Fibroblast of upper back skin (primary cell): ENCODE results near the gene AANAT.

Experiments
- DNase-seq: peaks from one replicate; pipeline ENCODE4 v3.0.0-alpha.2; 2013

AANAT gene

GRCh38 chr17:76469076-76469990 is 1.9 kb downstream of the AANAT start:
- DNase-seq = no peak

DNA sequence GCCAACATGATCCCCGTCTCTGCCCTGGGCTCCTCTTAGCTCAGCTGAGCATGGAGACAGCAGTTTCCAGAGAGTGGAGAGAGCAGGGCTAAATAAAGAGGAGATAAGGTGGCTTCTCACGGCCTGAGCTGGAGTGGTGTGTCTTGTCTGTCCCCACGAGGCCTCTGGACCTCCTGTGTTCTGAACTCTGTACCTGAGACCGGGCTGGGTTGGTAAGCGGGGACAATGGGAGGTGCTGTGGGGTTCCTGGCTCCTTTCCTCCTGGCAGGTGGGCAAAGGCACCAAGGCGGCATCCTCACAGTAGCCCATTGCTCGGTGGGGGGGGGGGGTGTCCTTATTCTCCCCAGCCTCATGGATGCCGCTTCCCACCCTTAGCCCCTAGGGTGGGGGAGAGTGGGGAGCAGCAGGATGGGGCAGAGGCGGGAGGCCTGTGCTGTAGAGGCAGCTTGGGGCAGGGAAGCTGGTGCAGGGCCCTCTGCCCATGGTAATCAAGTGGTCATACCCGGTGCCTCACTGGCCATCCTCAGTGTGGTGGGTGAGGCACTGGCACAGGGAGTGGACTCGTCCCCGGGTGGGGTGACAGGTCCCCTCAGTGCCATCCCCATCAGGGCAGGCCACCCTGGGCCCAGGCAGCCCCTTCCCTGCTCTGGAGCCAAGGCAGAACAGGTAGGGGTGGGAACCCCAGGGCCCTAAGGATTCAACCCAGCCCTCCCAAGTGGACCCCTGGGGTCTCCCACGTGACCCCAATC is 2.8 kb downstream of the AANAT start:
- DNase-seq = no peak

- no peak for DNase-seq
Observed at GRCh38 chr17:76471498-76472257, 4.3 kb downstream of the AANAT start.

- DNase-seq = no peak
Observed at GRCh38 chr17:76472258-76472645, 4.8 kb downstream of the AANAT start.

DNA sequence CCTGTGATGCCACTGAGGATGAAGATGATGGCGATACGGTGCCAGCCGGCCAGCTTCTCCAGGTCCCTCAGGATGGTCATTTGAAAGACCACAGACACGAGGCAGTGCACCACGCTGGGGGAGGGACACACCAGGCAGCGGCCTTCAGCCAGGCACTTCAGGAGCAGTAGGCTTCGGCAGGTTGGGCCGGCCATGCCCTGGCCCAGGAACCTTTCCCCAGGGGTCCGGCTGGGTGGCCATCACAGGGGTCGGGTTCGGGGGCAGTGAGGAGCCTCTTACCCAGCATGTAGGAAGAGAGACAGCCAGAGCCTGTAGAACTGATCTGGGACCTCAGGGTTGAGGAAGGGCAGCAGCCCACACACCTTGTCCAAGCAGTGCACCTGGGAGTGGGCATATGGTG is 5.3 kb downstream of the AANAT start:
- DNase-seq = no peak

DNA sequence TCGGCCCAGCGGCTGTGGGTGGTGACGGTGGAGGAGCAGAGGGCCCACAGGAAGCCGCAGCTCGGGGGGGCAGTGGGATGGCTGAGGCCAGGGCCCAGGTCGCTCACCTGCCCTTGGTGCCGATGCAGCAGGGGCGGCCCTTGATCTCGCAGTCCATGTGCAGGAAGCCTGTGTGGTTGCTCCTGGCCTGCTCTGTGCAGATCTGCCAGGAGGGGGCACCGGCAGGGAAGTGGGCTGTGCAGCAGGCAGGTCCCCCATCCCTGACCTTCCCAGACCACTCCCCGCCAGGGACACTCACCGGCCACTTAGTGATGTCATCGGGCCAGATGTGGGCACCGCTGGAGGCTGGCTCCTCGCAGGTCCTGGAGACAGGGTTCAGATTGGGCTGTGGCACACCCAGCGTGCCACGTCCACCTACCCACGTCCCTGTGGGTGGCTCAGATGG is 6.2 kb downstream of the AANAT start:
- DNase-seq = no peak

DNA sequence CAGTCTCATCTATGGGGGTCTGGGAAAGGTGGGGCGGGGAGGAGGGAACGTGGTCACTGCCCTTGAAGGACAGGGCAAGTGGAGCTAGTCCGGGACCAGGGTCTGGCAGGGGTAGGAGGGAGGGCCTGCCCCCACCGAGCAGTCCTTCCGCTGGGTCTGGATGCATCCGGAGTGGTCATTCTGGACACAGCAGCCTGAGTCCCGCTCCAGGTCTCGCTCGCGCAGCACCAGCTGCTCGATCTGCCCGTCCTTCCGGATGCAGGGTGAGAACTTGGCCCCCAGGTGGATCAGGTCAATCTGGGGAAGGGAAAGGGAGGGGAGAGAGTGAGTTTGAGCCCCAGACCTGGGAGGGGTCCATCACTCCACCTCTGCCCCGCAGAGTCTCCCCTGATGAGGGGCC is 6.8 kb downstream of the AANAT start:
- DNase-seq = no peak

- no peak for DNase-seq
Observed at GRCh38 chr17:76474894-76475293, 7.5 kb downstream of the AANAT start.

GRCh38 chr17:76475302-76475701 is 7.9 kb downstream of the AANAT start:
- no peak for DNase-seq

GRCh38 chr17:76476736-76477135 is 9.3 kb downstream of the AANAT start:
- DNase-seq = no peak

GRCh38 chr17:76477576-76477975 is 10.2 kb downstream of the AANAT start:
- DNase-seq = no peak

DNA sequence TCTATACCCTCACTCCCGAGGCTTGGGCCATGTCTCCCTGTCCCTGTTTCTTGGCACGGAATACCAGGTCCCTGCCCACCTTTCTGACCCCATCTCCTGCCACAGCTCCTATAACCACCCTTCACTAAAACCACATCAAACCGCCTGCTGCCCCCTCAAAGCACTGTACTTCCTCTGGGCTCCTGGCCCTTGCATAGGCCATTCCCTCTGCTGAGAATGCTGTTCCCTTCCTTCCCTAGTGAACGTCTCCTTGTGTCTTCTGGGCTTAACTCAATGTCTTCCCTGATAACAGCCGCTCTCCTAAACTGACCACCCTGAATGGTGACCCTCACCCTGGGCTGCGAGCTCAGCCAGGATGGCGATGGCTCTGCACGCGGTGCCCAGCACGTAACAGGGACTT is 10.7 kb downstream of the AANAT start:
- no peak for DNase-seq

GRCh38 chr17:76478730-76479514 is 11.5 kb downstream of the AANAT start:
- no peak for DNase-seq

GRCh38 chr17:76479515-76480060 is 12.2 kb downstream of the AANAT start:
- DNase-seq = no peak

DNA sequence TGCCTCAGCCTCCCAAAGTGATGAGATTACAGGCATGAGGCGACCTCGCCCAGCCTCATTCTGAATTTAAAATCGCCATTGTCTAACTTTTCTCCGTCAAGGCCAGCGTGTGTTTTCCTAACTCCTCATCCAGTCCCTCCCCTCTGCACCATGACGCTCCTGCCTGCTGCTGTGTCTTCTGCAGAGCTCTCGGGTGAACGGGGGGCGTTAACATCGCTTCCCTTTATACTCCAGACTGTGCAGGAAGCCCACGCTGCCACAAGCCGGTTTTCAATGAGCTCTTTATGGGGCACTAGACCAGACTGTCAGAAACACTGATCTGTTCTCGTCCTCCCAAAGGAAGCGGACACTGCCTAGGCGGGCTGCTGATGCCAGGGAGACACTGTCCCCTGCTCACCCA is 13.2 kb downstream of the AANAT start:
- peak; percentile 17 for DNase-seq

- DNase-seq = no peak
Observed at GRCh38 chr17:76481071-76481655, 13.8 kb downstream of the AANAT start.

GRCh38 chr17:76484228-76484725 is 16.9 kb downstream of the AANAT start:
- no peak for DNase-seq

GRCh38 chr17:76485569-76485968 is 18.2 kb downstream of the AANAT start:
- no peak for DNase-seq

- no peak for DNase-seq
Observed at GRCh38 chr17:76487451-76488192, 20.2 kb downstream of the AANAT start.

DNA sequence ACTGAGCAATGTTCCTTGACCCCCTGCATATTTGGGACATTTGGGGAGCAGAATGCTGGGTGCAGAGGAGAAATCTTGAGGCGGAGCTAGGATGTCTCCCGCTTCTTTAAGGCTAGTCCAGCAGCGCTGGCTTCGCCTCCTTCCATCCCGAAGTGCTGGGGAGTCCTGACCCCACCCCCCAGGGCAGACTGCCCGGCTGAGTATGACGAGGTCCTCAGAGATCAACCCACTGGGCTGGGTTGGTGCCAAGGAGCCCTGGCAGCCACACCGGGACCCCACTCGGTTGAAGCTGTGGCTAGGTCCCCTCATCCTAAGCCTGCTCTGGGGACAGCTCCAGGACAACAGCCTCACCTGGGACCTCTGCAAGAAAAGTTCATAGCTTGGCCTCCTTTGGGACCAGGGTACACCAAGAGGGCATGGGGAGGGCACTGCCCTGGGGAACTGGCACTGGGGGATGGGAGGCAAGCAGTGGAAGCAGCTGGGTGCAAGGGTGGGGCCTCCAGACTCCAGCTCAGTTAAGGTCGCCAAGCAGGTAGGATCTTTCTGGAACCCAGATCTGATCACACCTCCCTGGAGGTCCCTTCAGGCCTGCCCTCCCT is 22.8 kb downstream of the AANAT start:
- no peak for DNase-seq
